Kidney (tissue), 22 donors: ENCODE results near the gene LGR6. TPM values are rescaled to one million over a fixed set of nuclear protein-coding genes. Genes with fewer than 3 reads are reported as not detected.

ENCODE experiments used
- DNase-seq, 5 donors: peaks; one replicate each; pipeline ENCODE4 v3.0.0-alpha.2; 2013 to 2020
- FAIRE-seq: peaks from 2 replicates; lab custom pipeline; 2012; peaks lifted over from hg19 to GRCh38; lab: Jason Lieb, UNC
- H3K27ac ChIP-seq, 2 donors: one replicate each; pipeline ENCODE4 v1.7.0; 2013; ENCODE audit warnings: low read depth in 2 of 2, low read length in 2 of 2, inconsistent platforms in 1 of 2
- H3K27me3 ChIP-seq: one replicate; pipeline ENCODE4 v1.7.1; 2013; ENCODE audit warnings: low read length, inconsistent platforms; ENCODE audit not compliant: control insufficient read depth, insufficient read depth
- H3K36me3 ChIP-seq, 3 donors: one replicate each; pipeline versions ENCODE4 v1.7.0 to v1.7.1; 2013; ENCODE audit warnings: low read length in 3 of 3, control low read depth in 1 of 3, inconsistent platforms in 1 of 3; ENCODE audit not compliant: insufficient read depth in 3 of 3, control insufficient read depth in 2 of 3
- H3K4me1 ChIP-seq, 3 donors: one replicate each; pipeline versions ENCODE4 v1.7.0 to v1.7.1; 2013; ENCODE audit warnings: low read length in 3 of 3, inconsistent platforms in 1 of 3, low read depth in 1 of 3; ENCODE audit not compliant: control insufficient read depth in 2 of 3, insufficient read depth in 2 of 3
- H3K4me3 ChIP-seq, 3 donors: one replicate each; pipeline versions ENCODE4 v1.7.0 to v1.8.1; 2013; ENCODE audit warnings: low read length in 3 of 3, control low read depth in 1 of 3, inconsistent platforms in 1 of 3
- H3K9ac ChIP-seq, 3 donors: one replicate each; pipeline versions ENCODE4 v1.7.0 to v1.7.1; 2013; ENCODE audit warnings: low read length in 3 of 3, control low read depth in 1 of 3, inconsistent platforms in 1 of 3
- H3K9me3 ChIP-seq, 3 donors: one replicate each; pipeline versions ENCODE4 v1.7.0 to v1.7.1; 2013; ENCODE audit warnings: low read length in 3 of 3, control low read depth in 1 of 3, inconsistent platforms in 1 of 3; ENCODE audit not compliant: control insufficient read depth in 2 of 3, insufficient read depth in 1 of 3
- CTCF ChIP-seq: IDR thresholded peaks from 3 replicates; pipeline ENCODE4 v1.5.1; 2012; ENCODE audit warnings: mild to moderate bottlenecking, moderate library complexity, borderline replicate concordance; ENCODE audit not compliant: insufficient read depth; ENCODE audit errors: extremely low read depth
- intact Hi-C: fragments of 100-400 bp; cut with DNase I; formaldehyde crosslinking; loops from one replicate; pipeline ENCODE4 v1.11.1; 2022
- long read RNA-seq, 10 donors: library from polyadenylated mRNA in 1 of 10; unstranded in 1 of 10; transcript quantifications; one replicate each; pipeline ENCODE4 v2.0.0 and lab custom pipeline, GENCODE V29; 2021 to 2026
- polyA plus RNA-seq: library from polyadenylated mRNA; stranded (reverse); fragments of 350-450 nt; fragmentation: Illumina TruSeq; extraction: RNeasy Lipid Tissue Mini Kit (QIAGEN cat#74804); gene quantifications from one replicate; pipeline ENCODE4 v1.2.3, GENCODE V29; 2014; ENCODE audit warnings: low read depth, low replicate concordance; ENCODE audit not compliant: insufficient read depth
- total RNA-seq: library from RNA; stranded (reverse); fragmentation: NEBNext Ultra II Directional; extraction: Animal tissue kit (Norgen Biotek cat#: 25700); gene quantifications from one replicate; pipeline ENCODE4 v1.2.1, GENCODE V29; 2021
- donor health status: control.
- donor health status: control.
- donor health status: control.
- donor health status: control.
- donor health status: control.
- donor health status: DM: yes; HTN: yes; CAD: no.
- donor health status: Normal renal cell carcinoma (clear cell type).

Gene LGR6, protein sequence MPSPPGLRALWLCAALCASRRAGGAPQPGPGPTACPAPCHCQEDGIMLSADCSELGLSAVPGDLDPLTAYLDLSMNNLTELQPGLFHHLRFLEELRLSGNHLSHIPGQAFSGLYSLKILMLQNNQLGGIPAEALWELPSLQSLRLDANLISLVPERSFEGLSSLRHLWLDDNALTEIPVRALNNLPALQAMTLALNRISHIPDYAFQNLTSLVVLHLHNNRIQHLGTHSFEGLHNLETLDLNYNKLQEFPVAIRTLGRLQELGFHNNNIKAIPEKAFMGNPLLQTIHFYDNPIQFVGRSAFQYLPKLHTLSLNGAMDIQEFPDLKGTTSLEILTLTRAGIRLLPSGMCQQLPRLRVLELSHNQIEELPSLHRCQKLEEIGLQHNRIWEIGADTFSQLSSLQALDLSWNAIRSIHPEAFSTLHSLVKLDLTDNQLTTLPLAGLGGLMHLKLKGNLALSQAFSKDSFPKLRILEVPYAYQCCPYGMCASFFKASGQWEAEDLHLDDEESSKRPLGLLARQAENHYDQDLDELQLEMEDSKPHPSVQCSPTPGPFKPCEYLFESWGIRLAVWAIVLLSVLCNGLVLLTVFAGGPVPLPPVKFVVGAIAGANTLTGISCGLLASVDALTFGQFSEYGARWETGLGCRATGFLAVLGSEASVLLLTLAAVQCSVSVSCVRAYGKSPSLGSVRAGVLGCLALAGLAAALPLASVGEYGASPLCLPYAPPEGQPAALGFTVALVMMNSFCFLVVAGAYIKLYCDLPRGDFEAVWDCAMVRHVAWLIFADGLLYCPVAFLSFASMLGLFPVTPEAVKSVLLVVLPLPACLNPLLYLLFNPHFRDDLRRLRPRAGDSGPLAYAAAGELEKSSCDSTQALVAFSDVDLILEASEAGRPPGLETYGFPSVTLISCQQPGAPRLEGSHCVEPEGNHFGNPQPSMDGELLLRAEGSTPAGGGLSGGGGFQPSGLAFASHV
- 4.1 TPM for total RNA-seq
- 1.8 TPM for polyA plus RNA-seq
- long read RNA-seq, donor 1, result 0 reads
- long read RNA-seq, donor 2, result 0 reads
- long read RNA-seq, donor 3, result 0 reads
- long read RNA-seq, donor 4, partial matches to known transcripts, result 0 of 1 reads
- long read RNA-seq, donor 4, other reads (novel, unspliced or antisense), result 0 of 1 reads
- long read RNA-seq, donor 5, result 0 reads
- long read RNA-seq, donor 6, result 0 reads
- long read RNA-seq, donor 7, partial matches to known transcripts, result 1 of 5 reads
- long read RNA-seq, donor 7, other reads (novel, unspliced or antisense), result 4 of 5 reads
- long read RNA-seq, donor 8, result 0 reads
- long read RNA-seq, donor 9, result 0 reads
- long read RNA-seq, donor 10, result 0 reads

DNA sequence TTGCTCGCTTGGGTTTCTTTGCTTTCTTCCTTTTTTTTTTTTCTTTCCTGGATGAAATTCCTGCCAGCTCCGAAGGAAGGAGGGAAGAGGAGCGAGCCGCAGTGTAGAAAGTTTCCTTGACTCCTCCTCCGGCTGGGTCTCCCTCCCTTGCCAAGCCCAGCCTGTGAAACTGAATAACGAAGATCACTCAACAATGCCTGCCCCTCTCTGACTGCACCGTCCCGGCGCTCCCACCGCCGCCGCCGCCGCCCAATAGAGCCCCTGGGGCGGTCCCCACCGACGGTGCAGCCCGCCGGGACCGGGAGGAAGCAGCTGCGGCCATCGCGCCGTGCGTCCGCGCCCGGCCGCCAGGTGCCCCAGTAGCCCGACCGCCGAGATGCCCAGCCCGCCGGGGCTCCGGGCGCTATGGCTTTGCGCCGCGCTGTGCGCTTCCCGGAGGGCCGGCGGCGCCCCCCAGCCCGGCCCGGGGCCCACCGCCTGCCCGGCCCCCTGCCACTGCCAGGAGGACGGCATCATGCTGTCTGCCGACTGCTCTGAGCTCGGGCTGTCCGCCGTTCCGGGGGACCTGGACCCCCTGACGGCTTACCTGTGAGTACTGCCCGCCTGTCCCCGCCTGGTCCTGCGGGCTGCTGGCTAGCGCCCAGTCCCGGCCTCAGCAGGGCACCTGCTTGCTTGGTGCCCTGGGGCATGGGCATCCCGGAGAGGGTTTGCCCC lies at the start of gene LGR6:
Gene LGR6, plus strand, starts transcription at position 186 of the 714 bp plus-strand sequence. Its CDS starts 191 bp downstream, at position 377.
- Histone ChIP-seq H3K27ac (no peak within 1 kb of the TSS), H3K27me3 (peaks cover 4% of the 10 kb centered on the region), H3K4me1 (peaks cover 0 to 3% (median 0%) of the 10 kb centered on the region in 3 donors), H3K9ac (no peak within 1 kb of the TSS), H3K4me3 (peak within 1 kb of the TSS in 1 of 3 donors; percentile 16), H3K36me3 (no peaks in the 10 kb centered on the region), H3K9me3 (no peaks in the 10 kb centered on the region)
- intact Hi-C loops, result no loop called here
- DNase-seq, result peak in 3 of 5 donors; percentile 38 to 72 (median 61)
- FAIRE-seq, result no peak
- TF ChIP-seq CTCF, result no peak

DNA sequence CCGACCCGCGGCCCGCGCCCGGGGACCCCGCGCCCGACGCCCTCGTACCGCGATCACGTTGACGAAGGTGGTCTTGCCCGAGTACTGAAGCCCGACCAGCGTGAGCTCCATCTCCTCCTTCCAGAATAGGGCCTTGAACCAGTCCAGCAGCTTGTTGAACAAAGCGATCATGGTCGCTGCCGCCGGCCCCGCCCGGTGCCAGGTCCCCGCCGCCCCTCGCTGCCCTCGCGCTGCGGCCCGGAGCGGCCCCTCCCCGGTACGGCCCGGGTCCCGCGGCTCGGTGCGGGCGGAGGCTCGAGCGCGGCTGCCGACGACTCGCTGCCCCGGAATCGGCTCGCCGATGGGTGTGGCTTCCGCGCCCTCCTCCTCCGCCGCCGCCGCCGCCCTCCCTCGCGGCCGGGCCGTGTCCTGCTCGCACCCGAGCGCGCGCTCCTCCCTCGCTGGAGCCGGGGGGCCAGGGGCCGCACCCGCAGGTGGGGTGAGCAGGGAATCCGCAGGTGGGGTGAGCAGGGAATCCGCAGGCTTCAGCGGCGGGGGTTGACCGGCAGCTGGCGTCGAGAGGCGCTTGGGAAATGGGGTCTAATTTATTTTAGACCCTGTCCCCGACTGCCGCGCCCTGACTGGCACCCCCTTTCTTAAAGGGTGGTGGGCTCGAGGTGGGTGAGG lies 49.1 kb upstream of the LGR6 start, which contains the start of gene ARL8A:
Gene ARL8A, minus strand, starts transcription at position 336 of the 666 bp plus-strand sequence. Its CDS starts 165 bp downstream, at position 171.
- peak; percentile 71 to 93 (median 79) for DNase-seq

More for the DNA sequence above, 49.1 kb upstream of the LGR6 start, which contains the start of gene ARL8A:
- Histone ChIP-seq H3K27ac (peak within 1 kb of the TSS; percentile 68 to 87), H3K4me1 (peaks cover 0 to 12% (median 7%) of the 10 kb centered on the region in 3 donors), H3K9me3 (no peaks in the 10 kb centered on the region), H3K4me3 (peak within 1 kb of the TSS; percentile 77 to 85 (median 81)), H3K36me3 (no peaks in the 10 kb centered on the region), H3K9ac (peak within 1 kb of the TSS; percentile 57 to 91 (median 88)), H3K27me3 (no peaks in the 10 kb centered on the region)
- FAIRE-seq, result no peak
- no peak for TF ChIP-seq CTCF
- intact Hi-C loops, result no loop called here
